ENCODE measurements around the gene B3GLCT.
"Not testable (repeated sequence)": the region's sequence is repeated elsewhere in the genome, so short reads cannot be mapped to it uniquely, and the experiment has no call there.

Gene B3GLCT

GRCh38 chr13:31340848-31341247 lies 141.1 kb downstream of the B3GLCT start:
- not testable (repeated sequence) for DNase-seq (ENCODE audit: low spot score in 2 of 2); H3K4me3 Mint-ChIP-seq; H3K27ac Mint-ChIP-seq; H3K27me3 Mint-ChIP-seq; H3K36me3 Mint-ChIP-seq; H3K4me1 Mint-ChIP-seq; H3K9me3 Mint-ChIP-seq; ATAC-seq (ENCODE audit: low read depth)

GRCh38 chr13:31346891-31347290 lies 147.1 kb downstream of the B3GLCT start:
- Mint-ChIP-seq H3K4me1 (no peaks in the 10 kb centered on the region), H3K9me3 (peaks cover 2% of the 10 kb centered on the region), H3K27me3 (peaks cover 4% of the 10 kb centered on the region), H3K36me3 (no peaks in the 10 kb centered on the region), H3K4me3 (no peak overlapping the region), H3K27ac (no peak overlapping the region)
- ATAC-seq (ENCODE audit: low read depth) (no peak), DNase-seq (ENCODE audit: low spot score in 2 of 2) (no peak)

- peaks cover 7% of the 10 kb centered on the region for H3K27me3 Mint-ChIP-seq
- H3K4me1 Mint-ChIP-seq = no peaks in the 10 kb centered on the region
- ATAC-seq (ENCODE audit: low read depth) = no peak
- H3K36me3 Mint-ChIP-seq = no peaks in the 10 kb centered on the region
- no peak overlapping the region for H3K27ac Mint-ChIP-seq
- DNase-seq (ENCODE audit: low spot score in 2 of 2) = no peak
- H3K4me3 Mint-ChIP-seq = no peak overlapping the region
- peaks cover 2% of the 10 kb centered on the region for H3K9me3 Mint-ChIP-seq
Measured at GRCh38 chr13:31349156-31349555, 149.4 kb downstream of the B3GLCT start.

GRCh38 chr13:31350560-31350959 lies 150.8 kb downstream of the B3GLCT start:
- H3K4me3 Mint-ChIP-seq = no peak overlapping the region
- H3K4me1 Mint-ChIP-seq = no peaks in the 10 kb centered on the region
- no peak overlapping the region for H3K27ac Mint-ChIP-seq
- ATAC-seq (ENCODE audit: low read depth) (no peak), DNase-seq (ENCODE audit: low spot score in 2 of 2) (no peak)
- peaks cover 4% of the 10 kb centered on the region for H3K36me3 Mint-ChIP-seq
- peaks cover 8% of the 10 kb centered on the region for H3K9me3 Mint-ChIP-seq
- H3K27me3 Mint-ChIP-seq = peaks cover 7% of the 10 kb centered on the region

- no peak for ATAC-seq (ENCODE audit: low read depth)
- Mint-ChIP-seq H3K36me3 (peaks cover 4% of the 10 kb centered on the region), H3K4me1 (no peaks in the 10 kb centered on the region), H3K9me3 (peaks cover 13% of the 10 kb centered on the region), H3K27me3 (peaks cover 7% of the 10 kb centered on the region), H3K27ac (no peak overlapping the region), H3K4me3 (no peak overlapping the region)
- no peak for DNase-seq (ENCODE audit: low spot score in 2 of 2)
Measured at GRCh38 chr13:31351376-31351775, 151.6 kb downstream of the B3GLCT start.

GRCh38 chr13:31352467-31352866 lies 152.7 kb downstream of the B3GLCT start:
- Mint-ChIP-seq H3K9me3 (peaks cover 14% of the 10 kb centered on the region), H3K4me3 (no peak overlapping the region), H3K27ac (no peak overlapping the region), H3K4me1 (no peaks in the 10 kb centered on the region), H3K27me3 (peaks cover 7% of the 10 kb centered on the region), H3K36me3 (peaks cover 4% of the 10 kb centered on the region)
- ATAC-seq (ENCODE audit: low read depth) (no peak), DNase-seq (ENCODE audit: low spot score in 2 of 2) (no peak)

GRCh38 chr13:31355001-31355400 lies 155.2 kb downstream of the B3GLCT start:
- no peak for DNase-seq (ENCODE audit: low spot score in 2 of 2)
- Mint-ChIP-seq H3K27me3 (peaks cover 7% of the 10 kb centered on the region), H3K27ac (no peak overlapping the region), H3K9me3 (peaks cover 14% of the 10 kb centered on the region), H3K4me1 (no peaks in the 10 kb centered on the region), H3K4me3 (no peak overlapping the region), H3K36me3 (peaks cover 4% of the 10 kb centered on the region)
- ATAC-seq (ENCODE audit: low read depth) = no peak

- H3K27me3 Mint-ChIP-seq = peaks cover 3% of the 10 kb centered on the region
Measured at GRCh38 chr13:31356991-31357390, 157.2 kb downstream of the B3GLCT start.

GRCh38 chr13:31357581-31357980 lies 157.8 kb downstream of the B3GLCT start:
- Mint-ChIP-seq H3K4me3 (no peak overlapping the region), H3K36me3 (peaks cover 4% of the 10 kb centered on the region), H3K27me3 (peaks cover 3% of the 10 kb centered on the region), H3K9me3 (peaks cover 14% of the 10 kb centered on the region), H3K27ac (no peak overlapping the region), H3K4me1 (no peaks in the 10 kb centered on the region)
- ATAC-seq (ENCODE audit: low read depth) (no peak), DNase-seq (ENCODE audit: low spot score in 2 of 2) (no peak)

More at GRCh38 chr13:31356991-31357390, 157.2 kb downstream of the B3GLCT start:
- Mint-ChIP-seq H3K27ac (no peak overlapping the region), H3K36me3 (peaks cover 4% of the 10 kb centered on the region), H3K9me3 (peaks cover 14% of the 10 kb centered on the region), H3K4me3 (no peak overlapping the region), H3K4me1 (no peaks in the 10 kb centered on the region)
- ATAC-seq (ENCODE audit: low read depth) (no peak), DNase-seq (ENCODE audit: low spot score in 2 of 2) (no peak)

- Mint-ChIP-seq H3K27ac (no peak overlapping the region), H3K4me1 (no peaks in the 10 kb centered on the region), H3K9me3 (peaks cover 5% of the 10 kb centered on the region), H3K36me3 (peaks cover 2% of the 10 kb centered on the region), H3K27me3 (no peaks in the 10 kb centered on the region), H3K4me3 (no peak overlapping the region)
- ATAC-seq (ENCODE audit: low read depth) = no peak
- DNase-seq (ENCODE audit: low spot score in 2 of 2) = no peak
Measured at GRCh38 chr13:31361673-31362072, 161.9 kb downstream of the B3GLCT start.

- H3K4me1 Mint-ChIP-seq = no peaks in the 10 kb centered on the region
- peaks cover 2% of the 10 kb centered on the region for H3K36me3 Mint-ChIP-seq
- DNase-seq (ENCODE audit: low spot score in 2 of 2) = no peak
- peaks cover 2% of the 10 kb centered on the region for H3K27me3 Mint-ChIP-seq
- no peak overlapping the region for H3K27ac Mint-ChIP-seq
- no peak overlapping the region for H3K4me3 Mint-ChIP-seq
- ATAC-seq (ENCODE audit: low read depth) = no peak
- peaks cover 3% of the 10 kb centered on the region for H3K9me3 Mint-ChIP-seq
Measured at GRCh38 chr13:31365630-31366029, 165.9 kb downstream of the B3GLCT start.

- H3K9me3 Mint-ChIP-seq = peaks cover 3% of the 10 kb centered on the region
- no peak overlapping the region for H3K4me3 Mint-ChIP-seq
- H3K27me3 Mint-ChIP-seq = peaks cover 2% of the 10 kb centered on the region
- ATAC-seq (ENCODE audit: low read depth) (no peak), DNase-seq (ENCODE audit: low spot score in 2 of 2) (no peak)
- no peaks in the 10 kb centered on the region for H3K4me1 Mint-ChIP-seq
- H3K27ac Mint-ChIP-seq = no peak overlapping the region
- peaks cover 2% of the 10 kb centered on the region for H3K36me3 Mint-ChIP-seq
Measured at GRCh38 chr13:31367410-31367809, 167.6 kb downstream of the B3GLCT start.

GRCh38 chr13:31369213-31369612 lies 169.4 kb downstream of the B3GLCT start:
- Mint-ChIP-seq H3K27me3 (peaks cover 2% of the 10 kb centered on the region), H3K36me3 (peaks cover 2% of the 10 kb centered on the region), H3K4me1 (no peaks in the 10 kb centered on the region), H3K27ac (no peak overlapping the region), H3K4me3 (no peak overlapping the region), H3K9me3 (peaks cover 3% of the 10 kb centered on the region)
- no peak for ATAC-seq (ENCODE audit: low read depth)
- no peak for DNase-seq (ENCODE audit: low spot score in 2 of 2)

- Mint-ChIP-seq H3K36me3 (no peaks in the 10 kb centered on the region), H3K27ac (no peak overlapping the region), H3K9me3 (no peaks in the 10 kb centered on the region), H3K27me3 (peaks cover 2% of the 10 kb centered on the region), H3K4me3 (no peak overlapping the region), H3K4me1 (no peaks in the 10 kb centered on the region)
- ATAC-seq (ENCODE audit: low read depth) (no peak), DNase-seq (ENCODE audit: low spot score in 2 of 2) (no peak)
Measured at GRCh38 chr13:31372454-31372853, 172.7 kb downstream of the B3GLCT start.

- DNase-seq (ENCODE audit: low spot score in 2 of 2) (no peak), ATAC-seq (ENCODE audit: low read depth) (no peak)
- Mint-ChIP-seq H3K9me3 (no peaks in the 10 kb centered on the region), H3K27ac (no peak overlapping the region), H3K4me3 (no peak overlapping the region), H3K36me3 (no peaks in the 10 kb centered on the region), H3K4me1 (peaks cover 6% of the 10 kb centered on the region), H3K27me3 (peaks cover 2% of the 10 kb centered on the region)
Measured at GRCh38 chr13:31374682-31375081, 174.9 kb downstream of the B3GLCT start.
